ENCODE data around the gene CYP4B1.

The CYP4B1 gene

GRCh38 chr1:46757247-46757955 is 41.4 kb upstream of the CYP4B1 start:
- Histone ChIP-seq H3K27me3 (no peaks in the 10 kb centered on the region), H3K9me3 (no peaks in the 10 kb centered on the region), H3K4me3 (ENCODE audit: low read depth, low read length) (no peak overlapping the region), H3K36me3 (no peaks in the 10 kb centered on the region), H3K4me1 (no peaks in the 10 kb centered on the region)
- TF ChIP-seq CTCF (IDR thresholded peaks at IDR 0.05; ENCODE audit: low read depth, low read length): no peak
- no peak for DNase-seq

- no peaks in the 10 kb centered on the region for H3K36me3 ChIP-seq
- no peaks in the 10 kb centered on the region for H3K4me1 ChIP-seq
- no peak overlapping the region for H3K4me3 ChIP-seq (ENCODE audit: low read depth, low read length)
- H3K27me3 ChIP-seq: no peaks in the 10 kb centered on the region
- DNase-seq: no peak
- no peak for TF ChIP-seq CTCF (IDR thresholded peaks at IDR 0.05; ENCODE audit: low read depth, low read length)
- H3K9me3 ChIP-seq: no peaks in the 10 kb centered on the region
These were observed 40.8 kb upstream of the CYP4B1 start for GRCh38 chr1:46757956-46758528.

GRCh38 chr1:46760558-46761166 is 38.2 kb upstream of the CYP4B1 start:
- no peaks in the 10 kb centered on the region for H3K36me3 ChIP-seq
- H3K4me1 ChIP-seq: no peaks in the 10 kb centered on the region
- no peaks in the 10 kb centered on the region for H3K27me3 ChIP-seq
- no peak for DNase-seq
- no peak overlapping the region for H3K4me3 ChIP-seq (ENCODE audit: low read depth, low read length)
- H3K9me3 ChIP-seq: no peaks in the 10 kb centered on the region
- no peak for TF ChIP-seq CTCF (IDR thresholded peaks at IDR 0.05; ENCODE audit: low read depth, low read length)

- no peak for TF ChIP-seq CTCF (IDR thresholded peaks at IDR 0.05; ENCODE audit: low read depth, low read length)
- Histone ChIP-seq H3K36me3 (no peaks in the 10 kb centered on the region), H3K27me3 (no peaks in the 10 kb centered on the region), H3K4me3 (ENCODE audit: low read depth, low read length) (no peak overlapping the region), H3K9me3 (no peaks in the 10 kb centered on the region), H3K4me1 (no peaks in the 10 kb centered on the region)
- DNase-seq: no peak
These were observed 37.1 kb upstream of the CYP4B1 start for GRCh38 chr1:46761740-46762139.

GRCh38 chr1:46764402-46764801 is 34.4 kb upstream of the CYP4B1 start:
- no peak for DNase-seq
- no peaks in the 10 kb centered on the region for H3K9me3 ChIP-seq
- no peak for TF ChIP-seq CTCF (IDR thresholded peaks at IDR 0.05; ENCODE audit: low read depth, low read length)
- H3K27me3 ChIP-seq: no peaks in the 10 kb centered on the region
- H3K4me1 ChIP-seq: no peaks in the 10 kb centered on the region
- H3K4me3 ChIP-seq (ENCODE audit: low read depth, low read length): no peak overlapping the region
- no peaks in the 10 kb centered on the region for H3K36me3 ChIP-seq
